IPS-18c (cell line): ENCODE measurements around the gene DMRT1.
"Not testable (repeated sequence)": the region's sequence is repeated elsewhere in the genome, so short reads cannot be mapped to it uniquely, and the experiment has no call there.

ENCODE experiments used
- H3K4me3 ChIP-seq: 2 replicates; pipeline ENCODE4 v1.7.0; 2013; ENCODE audit warnings: low read depth, mild to moderate bottlenecking, low read length, moderate library complexity; ENCODE audit not compliant: insufficient read depth
- H3K9me3 ChIP-seq: one replicate; pipeline ENCODE4 v1.6.1; 2013; ENCODE audit warnings: mild to moderate bottlenecking, low read length, moderate library complexity; ENCODE audit not compliant: control insufficient read depth, insufficient read depth

Gene DMRT1

GRCh38 chr9:846852-847251, 5.4 kb downstream of the DMRT1 start:
- no peak overlapping the region for H3K4me3 ChIP-seq

DNA sequence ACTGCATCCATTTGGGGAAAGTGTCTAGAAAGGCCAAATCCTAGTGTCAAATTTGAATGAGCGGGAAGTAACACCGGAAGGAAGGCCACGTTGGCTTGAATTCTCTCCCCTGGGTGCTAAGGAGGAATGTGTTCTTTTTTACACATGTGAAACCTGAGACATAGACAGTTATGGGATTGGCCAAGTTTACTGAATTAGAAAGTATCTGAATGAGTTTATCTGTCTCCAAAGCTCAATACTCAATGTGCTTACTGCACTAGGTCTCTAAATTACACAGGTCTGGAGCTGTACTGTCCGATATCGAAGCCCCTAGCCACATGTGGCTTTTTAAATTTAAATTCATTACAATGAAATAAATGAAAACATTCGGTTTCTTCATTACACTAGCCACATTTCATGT, 6.0 kb downstream of the DMRT1 start:
- Histone ChIP-seq H3K4me3 (no peak overlapping the region), H3K9me3 (no peaks in the 10 kb centered on the region)

More at GRCh38 chr9:846852-847251, 5.4 kb downstream of the DMRT1 start:
- H3K9me3 ChIP-seq = no peaks in the 10 kb centered on the region

- Histone ChIP-seq H3K4me3 (no peak overlapping the region), H3K9me3 (no peaks in the 10 kb centered on the region)
These were observed 7.9 kb downstream of the DMRT1 start for GRCh38 chr9:849431-849830.

GRCh38 chr9:852539-852938, 11.0 kb downstream of the DMRT1 start:
- H3K4me3 ChIP-seq = no peak overlapping the region
- no peaks in the 10 kb centered on the region for H3K9me3 ChIP-seq

DNA sequence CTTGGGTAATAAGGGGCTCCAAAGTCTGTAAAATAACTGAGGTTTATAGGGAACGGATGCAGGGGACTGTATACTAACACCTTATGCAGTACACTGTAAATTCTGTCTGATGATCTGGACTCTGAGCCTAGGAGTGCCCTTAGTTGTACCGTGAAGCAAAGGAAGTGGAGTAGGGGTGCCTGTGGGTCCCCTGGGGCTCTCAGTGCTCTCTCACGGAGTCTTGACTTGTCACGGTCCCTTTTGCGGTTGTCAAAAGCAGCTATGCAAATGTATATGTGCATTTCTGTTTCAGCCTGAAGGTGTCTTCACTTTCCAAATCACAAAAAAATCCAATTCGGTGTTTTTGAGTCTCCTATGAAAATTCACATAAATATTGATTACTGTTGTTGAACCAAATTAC, 17.8 kb downstream of the DMRT1 start:
- H3K4me3 ChIP-seq = no peak overlapping the region

GRCh38 chr9:860706-861105, 19.2 kb downstream of the DMRT1 start:
- no peaks in the 10 kb centered on the region for H3K9me3 ChIP-seq
- no peak overlapping the region for H3K4me3 ChIP-seq

More for the DNA sequence above, 17.8 kb downstream of the DMRT1 start:
- no peaks in the 10 kb centered on the region for H3K9me3 ChIP-seq

GRCh38 chr9:861525-861924, 20.0 kb downstream of the DMRT1 start:
- H3K9me3 ChIP-seq, H3K4me3 ChIP-seq: not testable (repeated sequence)

DNA sequence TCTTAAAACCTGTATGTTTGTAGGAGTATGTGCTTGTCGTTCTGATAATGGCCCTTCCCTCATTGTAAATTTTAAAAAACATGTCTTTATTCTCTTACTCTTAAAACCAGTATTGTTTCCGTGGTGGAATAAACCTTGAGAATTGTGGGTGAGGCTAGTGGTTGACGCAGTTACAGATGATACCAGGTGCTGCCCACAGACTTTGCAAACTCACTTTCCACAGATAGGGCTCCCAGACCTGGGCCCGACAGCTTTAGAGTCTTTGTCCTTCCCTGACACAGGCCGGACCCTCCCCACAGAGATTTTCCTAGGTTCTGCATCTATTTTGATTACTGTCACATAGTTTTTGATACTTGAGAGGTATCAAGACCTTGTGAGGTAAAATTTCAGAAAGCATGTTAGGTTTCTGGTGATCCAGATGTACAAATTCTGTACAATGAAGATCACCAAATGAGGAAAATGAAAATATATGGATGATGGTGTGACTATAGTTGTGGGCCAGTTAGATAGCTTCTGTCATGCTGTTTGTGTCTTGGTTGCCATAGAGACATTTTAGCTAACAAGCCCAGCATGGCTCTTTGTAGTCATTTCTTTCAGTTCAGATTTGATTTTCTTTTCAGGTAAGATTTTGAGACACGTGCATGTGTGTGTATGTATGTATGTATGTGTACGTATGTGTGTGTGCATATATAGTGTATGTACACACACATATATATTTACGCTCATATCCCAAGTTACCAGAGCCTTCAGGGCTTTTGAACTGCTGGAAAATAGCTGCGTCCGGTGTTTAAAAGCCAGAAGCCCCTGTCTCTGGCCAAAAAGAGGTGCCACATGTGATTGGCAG, 33.8 kb downstream of the DMRT1 start:
- no peaks in the 10 kb centered on the region for H3K9me3 ChIP-seq
- H3K4me3 ChIP-seq = no peak overlapping the region

DNA sequence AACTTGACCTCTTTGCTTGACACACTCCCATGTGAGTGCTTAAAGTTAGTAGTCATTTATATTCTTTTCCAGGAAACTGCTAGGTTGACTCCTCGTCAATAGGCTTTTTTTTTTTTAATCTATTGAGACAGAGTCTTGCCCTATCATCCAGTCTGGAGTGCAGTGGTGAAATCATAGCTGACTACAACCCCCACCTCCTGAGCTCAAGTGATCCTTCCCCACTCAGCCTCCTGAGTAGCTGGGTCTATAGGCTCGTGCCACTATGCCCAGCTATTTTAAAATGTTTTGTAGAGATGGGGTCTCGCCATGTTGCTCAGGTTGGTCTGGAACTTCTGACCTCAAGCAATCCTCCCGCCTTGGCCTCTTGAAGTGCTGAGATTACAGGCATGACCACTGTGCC, 34.9 kb downstream of the DMRT1 start:
- Histone ChIP-seq H3K4me3 (no peak overlapping the region), H3K9me3 (no peaks in the 10 kb centered on the region)

GRCh38 chr9:878239-878638, 36.7 kb downstream of the DMRT1 start:
- no peak overlapping the region for H3K4me3 ChIP-seq

GRCh38 chr9:880725-881124, 39.2 kb downstream of the DMRT1 start:
- no peak overlapping the region for H3K4me3 ChIP-seq
- H3K9me3 ChIP-seq = no peaks in the 10 kb centered on the region

More at GRCh38 chr9:878239-878638, 36.7 kb downstream of the DMRT1 start:
- no peaks in the 10 kb centered on the region for H3K9me3 ChIP-seq

DNA sequence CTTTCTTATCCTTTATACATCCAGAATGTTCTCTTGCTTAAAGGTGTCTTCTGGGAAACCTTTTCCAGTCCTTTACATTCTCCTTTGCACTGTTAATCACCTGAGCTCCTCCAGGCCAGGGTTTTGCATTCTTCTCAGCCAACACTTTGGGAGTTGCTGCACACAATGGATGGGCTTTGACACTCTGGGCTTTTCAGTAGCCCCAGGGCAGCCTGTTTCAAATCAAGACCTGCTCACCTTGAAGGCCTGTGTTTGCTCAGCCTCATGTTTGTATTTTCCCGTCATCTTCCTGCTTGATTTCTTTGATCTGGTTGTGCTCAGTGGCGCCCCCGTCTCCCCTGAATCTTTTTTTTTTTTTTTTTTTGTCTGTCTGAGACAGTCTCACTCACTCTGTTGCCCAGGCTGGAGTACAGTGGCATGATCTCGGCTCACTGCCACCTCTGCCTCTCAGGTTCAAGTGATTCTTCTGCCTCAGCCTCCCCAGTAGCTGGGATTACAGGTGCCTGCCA, 41.0 kb downstream of the DMRT1 start:
- Histone ChIP-seq H3K4me3 (no peak overlapping the region), H3K9me3 (no peaks in the 10 kb centered on the region)

GRCh38 chr9:883011-883410, 41.5 kb downstream of the DMRT1 start:
- no peak overlapping the region for H3K4me3 ChIP-seq
- H3K9me3 ChIP-seq = no peaks in the 10 kb centered on the region

- no peaks in the 10 kb centered on the region for H3K9me3 ChIP-seq
These were observed 45.4 kb downstream of the DMRT1 start for GRCh38 chr9:886886-887285.

GRCh38 chr9:892123-892522, 50.6 kb downstream of the DMRT1 start:
- H3K4me3 ChIP-seq = no peak overlapping the region

More at GRCh38 chr9:886886-887285, 45.4 kb downstream of the DMRT1 start:
- no peak overlapping the region for H3K4me3 ChIP-seq

DNA sequence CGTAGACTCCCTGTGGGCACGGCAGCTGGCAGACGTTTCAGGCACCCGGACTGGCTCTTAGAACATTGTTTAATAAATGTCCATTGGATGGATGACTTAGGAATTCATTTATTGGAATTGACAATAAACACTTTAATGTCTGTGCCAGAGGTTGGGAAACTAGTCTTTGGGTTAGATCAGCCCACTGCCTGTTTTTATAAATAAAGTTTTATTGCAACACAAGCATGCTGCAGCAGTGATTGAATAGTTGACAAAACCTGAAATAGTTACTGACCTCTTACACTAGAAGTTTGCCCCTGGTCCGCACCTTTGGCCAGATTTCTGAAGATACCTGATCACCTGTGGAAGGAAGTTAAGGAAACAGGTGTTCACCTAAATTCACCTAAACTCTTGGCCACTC, 51.6 kb downstream of the DMRT1 start:
- H3K9me3 ChIP-seq = no peaks in the 10 kb centered on the region
- H3K4me3 ChIP-seq = no peak overlapping the region

More at GRCh38 chr9:892123-892522, 50.6 kb downstream of the DMRT1 start:
- no peaks in the 10 kb centered on the region for H3K9me3 ChIP-seq

DNA sequence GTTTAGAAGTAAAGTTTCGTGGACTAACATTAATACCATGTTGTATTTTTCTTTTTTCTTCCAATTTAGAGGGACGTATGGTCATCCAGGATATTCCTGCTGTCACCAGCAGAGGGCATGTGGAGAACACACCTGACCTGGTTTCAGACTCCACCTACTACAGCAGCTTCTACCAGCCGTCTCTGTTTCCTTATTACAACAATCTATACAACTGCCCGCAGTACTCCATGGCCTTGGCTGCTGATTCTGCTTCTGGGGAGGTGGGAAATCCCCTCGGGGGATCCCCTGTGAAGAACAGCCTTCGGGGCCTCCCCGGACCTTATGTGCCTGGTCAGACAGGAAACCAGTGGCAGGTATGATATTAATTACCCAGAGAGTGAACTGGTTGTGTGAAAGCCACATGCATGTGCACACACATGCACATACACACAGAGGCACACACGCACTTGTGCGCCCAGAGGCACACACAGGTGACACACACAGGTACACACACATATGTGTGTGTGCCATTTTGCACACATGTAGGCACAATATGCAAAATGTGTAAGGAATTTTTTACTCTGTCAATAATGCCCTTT, 52.4 kb downstream of the DMRT1 start:
- Histone ChIP-seq H3K9me3 (no peaks in the 10 kb centered on the region), H3K4me3 (no peak overlapping the region)

- no peak overlapping the region for H3K4me3 ChIP-seq
- H3K9me3 ChIP-seq = no peaks in the 10 kb centered on the region
These were observed 58.1 kb downstream of the DMRT1 start for GRCh38 chr9:899440-900184.
